GM11168 (cell line): Measurements from ENCODE around the gene MSX2.
"Not testable (repeated sequence)": the region's sequence is repeated elsewhere in the genome, so short reads cannot be mapped to it uniquely, and the experiment has no call there.

Experiments
- in situ Hi-C: fragments of 300-500 bp; cut with MboI; formaldehyde crosslinking; loops from one replicate; pipeline ENCODE4 v1.12.0; 2022; ENCODE audit warnings: low sequenced_read_pairs; ENCODE audit not compliant: unreplicated experiment

MSX2 gene

DNA sequence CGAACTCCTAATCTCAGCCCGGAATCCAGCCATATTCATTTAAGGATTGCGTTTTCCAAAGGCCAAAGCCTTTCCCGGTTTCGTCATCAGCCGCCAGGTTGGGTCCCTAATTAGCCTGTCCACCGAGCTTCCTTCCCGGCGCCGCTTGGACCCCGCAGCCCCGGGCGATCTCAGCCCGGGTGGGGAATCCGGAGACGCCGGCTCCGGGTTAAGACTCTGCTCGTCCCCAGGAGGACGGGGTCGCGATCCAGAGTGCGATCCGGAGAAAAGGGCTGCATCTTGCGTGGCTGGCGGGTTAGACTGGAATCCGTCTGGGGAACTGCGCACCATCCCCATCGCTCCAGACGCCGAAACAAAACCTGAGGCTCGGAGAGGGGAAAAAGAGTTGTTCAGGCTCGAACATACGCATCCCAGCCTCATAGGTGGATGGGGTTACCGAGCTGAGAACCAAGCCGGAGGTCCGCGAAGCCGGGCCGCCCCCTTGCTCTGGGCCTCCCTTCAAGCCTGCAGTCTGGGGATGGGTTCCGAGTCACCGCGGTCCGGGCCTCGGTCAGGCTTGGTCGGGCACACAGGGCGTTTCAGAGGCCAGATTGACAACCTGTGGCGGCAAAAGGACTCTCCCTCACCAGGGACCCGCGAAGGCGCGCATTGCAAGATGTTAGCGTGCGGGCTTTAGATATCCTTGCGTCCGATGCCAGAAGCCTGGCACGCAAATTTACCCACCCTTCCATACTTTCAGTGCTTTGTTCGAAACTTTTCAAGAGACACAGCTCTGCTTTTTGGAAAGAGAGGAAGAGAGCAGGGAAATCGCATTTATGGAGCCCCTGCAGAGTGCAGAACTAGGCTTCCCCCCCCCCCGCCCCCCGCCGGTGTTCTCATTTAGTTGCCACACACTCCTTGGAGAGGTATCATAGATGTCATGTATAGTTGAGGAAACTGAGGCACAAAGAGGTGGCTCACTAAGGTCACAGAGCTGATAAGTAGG, 7.9 kb downstream of the MSX2 start:
- in situ Hi-C loops: no loop called here

DNA sequence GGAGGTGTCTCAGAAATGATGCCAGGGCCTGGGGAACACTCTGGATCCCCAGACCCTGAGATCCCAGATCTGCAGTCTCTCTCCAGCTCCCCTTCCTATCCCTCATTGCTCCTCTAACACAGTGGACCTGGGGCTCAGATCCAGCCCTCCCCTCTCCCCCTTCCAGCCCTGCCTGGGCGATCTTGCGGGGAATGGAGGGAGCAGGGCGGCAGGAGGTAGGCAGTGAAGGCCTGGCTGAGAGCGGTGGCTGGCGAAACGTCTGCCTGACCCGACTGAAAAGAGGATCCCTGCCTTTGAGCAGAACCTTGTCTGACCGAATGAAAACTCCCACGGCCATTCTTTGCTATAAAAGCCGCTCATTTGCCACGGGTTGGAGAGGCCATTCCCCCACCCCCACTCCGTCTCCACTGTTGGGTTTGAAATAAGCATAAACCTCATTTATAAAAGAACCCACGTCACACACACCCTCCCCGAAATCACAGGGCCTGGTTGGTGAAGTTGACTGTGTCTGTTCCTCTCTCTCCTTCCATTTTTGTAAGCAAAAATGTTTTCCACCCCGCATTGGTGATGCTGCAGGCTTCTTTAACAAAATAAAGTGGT, 8.8 kb downstream of the MSX2 start:
- in situ Hi-C loops: no loop called here

DNA sequence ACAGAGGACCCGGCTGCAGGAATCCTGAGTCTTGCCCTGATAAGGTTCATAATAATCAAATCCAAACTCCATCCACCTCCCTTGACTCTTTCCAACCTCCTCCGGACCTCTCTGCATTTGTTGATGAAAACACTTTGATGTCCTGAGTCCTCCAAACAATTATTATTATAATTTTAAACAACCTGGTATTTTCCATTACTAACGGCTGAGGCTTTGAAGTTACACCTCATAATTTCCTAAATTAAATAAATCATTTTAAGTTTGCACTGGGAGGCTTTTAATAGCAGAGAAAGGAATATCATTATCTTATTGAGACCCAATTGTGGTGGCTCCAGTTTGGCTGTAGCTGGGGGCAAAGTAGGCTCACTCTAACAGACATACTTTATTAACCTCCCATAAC, 9.5 kb downstream of the MSX2 start:
- in situ Hi-C loops: no loop called here

DNA sequence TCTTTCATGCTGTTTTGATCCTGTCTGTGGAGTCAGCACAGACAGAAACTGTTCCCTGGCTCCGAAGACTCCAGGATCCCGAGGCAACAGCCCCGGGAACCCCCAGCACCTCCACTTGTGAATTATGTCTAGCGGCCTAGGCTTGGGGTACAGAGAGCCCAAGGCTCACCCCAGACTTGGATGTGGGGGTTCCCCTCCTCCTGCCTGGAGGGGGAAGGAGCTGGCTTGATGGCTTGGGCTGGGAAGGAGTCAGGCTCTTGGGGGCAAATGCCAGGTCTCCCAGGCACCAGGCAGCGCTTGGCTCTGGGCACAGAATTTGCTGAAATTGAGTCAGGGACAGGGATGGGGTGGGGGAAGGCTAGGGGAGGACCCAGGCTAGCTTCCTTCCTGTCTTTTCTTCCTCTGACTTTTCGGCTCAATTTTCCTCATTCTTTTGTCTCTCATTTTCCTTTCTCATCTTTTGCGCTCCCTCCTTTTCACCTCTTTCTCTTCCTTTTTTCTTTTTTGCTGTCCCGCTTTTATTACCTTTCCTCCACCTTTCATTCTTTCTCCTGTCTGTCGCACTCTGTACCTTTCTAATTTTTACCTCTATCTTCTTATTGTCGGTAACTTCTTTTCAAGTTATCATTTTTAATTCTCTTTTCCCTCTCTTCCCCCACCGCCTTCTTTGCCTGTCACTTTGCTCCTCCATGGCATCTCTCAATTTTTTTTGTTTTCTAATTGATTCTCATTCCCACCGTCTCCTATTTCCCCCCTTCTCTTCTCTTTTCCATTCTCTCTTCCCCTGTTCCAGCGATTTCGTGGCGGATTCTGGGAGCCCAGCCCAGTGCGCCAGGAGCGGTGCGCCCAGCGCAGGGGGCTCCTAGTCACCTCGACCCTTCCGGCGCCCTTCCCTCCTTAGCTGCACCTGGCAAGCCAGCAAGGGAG, 10.5 kb downstream of the MSX2 start:
- in situ Hi-C loops: no loop called here

DNA sequence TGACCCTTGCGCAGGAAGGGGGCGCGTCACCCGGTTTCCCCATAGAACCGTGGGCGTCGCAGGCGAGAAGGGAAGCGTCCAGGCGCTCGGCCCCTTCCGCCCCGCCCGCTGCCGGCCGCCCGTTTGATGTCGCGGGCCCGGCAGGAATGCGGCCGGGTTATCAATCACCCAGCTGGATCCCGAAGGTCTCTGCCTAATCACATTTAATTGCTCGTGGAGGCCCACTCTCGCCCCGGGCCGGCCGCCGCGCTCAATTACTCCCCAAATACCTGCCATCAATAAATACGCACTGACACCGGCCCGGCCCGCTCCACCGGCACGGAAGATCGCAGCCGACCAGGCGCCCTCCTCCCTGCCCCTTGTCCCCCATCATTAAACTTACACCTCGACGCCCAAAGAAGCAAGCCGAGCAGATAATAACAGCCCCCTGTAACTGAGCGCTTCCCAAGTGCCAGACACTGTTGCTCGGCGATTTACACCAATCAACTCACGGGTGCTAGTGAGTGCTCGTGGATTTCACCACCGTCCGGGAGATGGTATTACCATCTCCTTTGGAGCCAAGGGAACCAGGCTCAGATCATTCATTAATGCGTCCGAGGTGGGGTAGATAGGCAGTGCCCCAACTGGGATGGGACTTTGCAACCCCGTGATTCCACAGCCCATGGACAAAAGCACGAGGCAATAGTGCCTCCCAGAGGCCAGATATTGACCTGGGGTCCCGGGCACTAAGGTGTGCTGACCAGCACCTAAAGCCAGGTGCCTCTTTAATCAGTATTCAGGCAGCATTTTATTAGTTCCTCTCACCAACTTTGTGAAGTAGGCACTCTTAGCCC, 11.3 kb downstream of the MSX2 start:
- in situ Hi-C loops: no loop called here

DNA sequence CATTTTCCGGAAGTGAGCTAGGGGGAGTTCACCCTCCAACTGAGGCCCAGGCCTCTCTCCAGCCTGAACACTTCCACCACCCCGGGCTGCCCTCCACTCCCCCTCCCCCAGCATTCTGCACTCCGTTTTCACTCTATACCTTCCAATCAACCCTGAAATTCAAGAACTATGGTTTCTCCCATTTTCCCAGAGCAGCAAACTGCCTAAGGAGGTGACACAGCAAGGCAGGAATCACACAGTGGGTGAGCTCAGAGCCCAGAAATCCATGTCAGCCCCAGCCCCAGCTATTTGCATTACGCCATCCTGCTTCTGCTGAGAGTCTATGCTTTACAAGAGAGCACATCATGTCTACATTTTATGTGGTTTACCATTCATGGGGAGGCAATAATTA, 11.9 kb downstream of the MSX2 start:
- in situ Hi-C loops: no loop called here

DNA sequence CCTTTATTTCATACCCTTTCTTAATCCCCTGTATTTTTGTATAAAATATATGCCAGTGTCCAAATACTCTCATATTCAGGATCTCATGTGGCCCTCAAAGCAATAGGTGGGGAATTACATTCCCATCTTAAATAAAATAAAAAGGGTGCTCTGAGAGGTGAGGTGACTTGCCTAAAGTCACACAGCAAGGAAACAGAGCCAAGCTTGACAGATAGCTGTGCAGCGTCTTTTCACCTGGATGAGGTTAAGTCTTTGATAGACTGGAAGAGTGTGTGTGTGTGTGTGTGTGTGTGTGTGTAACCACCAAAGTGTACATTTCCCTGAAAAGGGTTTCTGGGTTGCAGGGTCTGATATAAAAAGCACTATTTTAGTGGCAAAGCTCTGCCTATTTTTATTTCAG, 12.4 kb downstream of the MSX2 start:
- in situ Hi-C loops: no loop called here

DNA sequence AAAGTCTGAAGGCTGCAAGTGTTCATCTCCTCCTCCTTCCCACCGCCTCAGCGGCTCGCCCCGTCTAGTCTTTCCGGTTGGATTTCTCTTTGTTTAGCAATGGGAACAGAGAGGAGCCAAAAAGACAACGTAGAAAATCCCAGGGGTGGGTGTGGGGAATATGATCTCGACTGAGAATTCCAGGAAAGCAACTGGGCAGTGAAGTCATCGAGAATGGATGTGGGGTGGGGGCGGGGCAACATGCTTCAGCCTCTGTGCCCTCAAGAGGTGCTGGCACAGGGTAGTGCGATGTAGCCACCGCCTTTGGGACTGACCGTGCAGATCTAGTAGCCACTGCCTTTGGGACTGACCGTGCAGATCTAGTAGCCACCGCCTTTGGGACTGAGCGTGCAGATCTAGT, 12.9 kb downstream of the MSX2 start:
- in situ Hi-C loops: no loop called here

DNA sequence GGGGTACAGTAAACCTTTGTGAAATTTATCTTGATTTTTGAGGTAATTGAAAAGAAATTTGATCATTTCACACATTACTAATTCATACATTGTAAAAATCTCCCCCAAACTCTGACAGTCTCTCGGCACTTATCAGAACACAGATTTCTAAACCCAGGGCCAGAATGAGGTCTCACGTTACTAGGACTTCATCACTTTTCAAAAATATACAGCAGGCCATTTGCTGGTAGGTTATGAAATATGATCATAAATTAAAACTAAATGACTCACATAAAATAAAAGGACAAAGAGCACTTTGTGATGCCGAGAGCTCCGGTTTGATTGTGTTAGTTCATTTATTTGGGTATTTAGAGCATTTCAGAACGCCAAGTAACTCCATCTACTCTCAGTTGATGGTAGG, 17.0 kb downstream of the MSX2 start:
- in situ Hi-C loops: no loop called here

DNA sequence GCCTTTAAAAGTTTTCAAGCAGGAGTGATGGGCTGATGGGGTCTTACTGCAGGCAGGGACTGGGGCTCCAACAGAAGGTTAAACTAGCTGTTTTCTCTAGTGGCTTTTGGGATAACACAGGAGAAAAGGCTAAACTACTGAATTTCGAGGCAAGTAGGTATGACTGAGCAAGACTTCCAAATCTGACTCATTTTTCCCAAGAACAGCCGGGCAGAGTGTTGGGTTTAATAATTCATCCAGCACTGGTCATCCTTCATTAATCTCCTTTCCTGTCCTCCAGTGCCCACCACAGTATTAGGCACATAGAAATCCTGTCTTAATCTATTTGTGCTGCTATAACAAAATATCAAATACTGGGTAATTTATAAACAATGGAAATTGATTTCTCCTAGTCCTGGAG, 20.5 kb downstream of the MSX2 start:
- in situ Hi-C loops: no loop called here

DNA sequence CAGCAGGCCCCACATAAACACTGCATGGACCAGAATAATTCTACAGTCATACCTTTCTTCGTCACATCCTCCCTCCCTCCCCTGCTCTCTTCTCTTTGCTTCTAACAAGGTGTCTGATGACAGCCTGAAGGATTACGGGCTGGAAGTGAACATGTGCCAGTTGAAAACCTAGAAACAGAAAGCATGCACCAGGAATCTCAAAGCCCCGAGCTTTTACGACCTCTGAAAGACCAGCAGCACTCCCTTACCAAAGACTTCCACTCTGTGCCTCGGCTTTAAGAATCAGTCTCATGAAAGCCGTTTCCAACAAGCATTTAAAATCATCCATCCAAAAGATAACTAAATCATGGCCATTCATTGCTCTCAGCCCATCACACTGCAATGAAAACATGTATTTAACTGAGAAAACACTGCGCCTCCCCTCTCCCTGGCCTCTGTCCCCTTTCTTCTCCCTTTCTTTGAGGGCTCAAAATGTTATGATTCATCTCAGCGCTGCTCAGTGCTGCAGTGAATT, 21.3 kb downstream of the MSX2 start:
- in situ Hi-C loops: no loop called here

DNA sequence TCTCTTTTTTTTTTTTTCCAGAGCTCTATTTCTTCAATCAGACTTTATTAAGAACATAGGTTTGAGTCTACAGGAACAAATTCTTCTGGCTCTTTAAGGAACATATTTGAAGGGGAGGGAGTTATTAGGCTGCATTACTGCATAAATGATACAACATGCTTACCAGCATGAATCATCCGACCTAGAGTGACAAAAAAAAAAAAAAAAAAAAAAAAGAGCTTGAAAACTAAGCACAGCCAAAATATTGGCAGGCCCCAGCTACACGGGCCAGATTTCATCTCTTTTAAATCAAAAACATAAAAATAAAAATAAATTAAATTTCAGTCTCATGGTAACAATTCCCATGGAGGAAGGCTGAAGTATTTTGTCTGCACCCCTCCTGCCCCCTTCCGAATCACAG, 26.3 kb downstream of the MSX2 start:
- in situ Hi-C loops: no loop called here

DNA sequence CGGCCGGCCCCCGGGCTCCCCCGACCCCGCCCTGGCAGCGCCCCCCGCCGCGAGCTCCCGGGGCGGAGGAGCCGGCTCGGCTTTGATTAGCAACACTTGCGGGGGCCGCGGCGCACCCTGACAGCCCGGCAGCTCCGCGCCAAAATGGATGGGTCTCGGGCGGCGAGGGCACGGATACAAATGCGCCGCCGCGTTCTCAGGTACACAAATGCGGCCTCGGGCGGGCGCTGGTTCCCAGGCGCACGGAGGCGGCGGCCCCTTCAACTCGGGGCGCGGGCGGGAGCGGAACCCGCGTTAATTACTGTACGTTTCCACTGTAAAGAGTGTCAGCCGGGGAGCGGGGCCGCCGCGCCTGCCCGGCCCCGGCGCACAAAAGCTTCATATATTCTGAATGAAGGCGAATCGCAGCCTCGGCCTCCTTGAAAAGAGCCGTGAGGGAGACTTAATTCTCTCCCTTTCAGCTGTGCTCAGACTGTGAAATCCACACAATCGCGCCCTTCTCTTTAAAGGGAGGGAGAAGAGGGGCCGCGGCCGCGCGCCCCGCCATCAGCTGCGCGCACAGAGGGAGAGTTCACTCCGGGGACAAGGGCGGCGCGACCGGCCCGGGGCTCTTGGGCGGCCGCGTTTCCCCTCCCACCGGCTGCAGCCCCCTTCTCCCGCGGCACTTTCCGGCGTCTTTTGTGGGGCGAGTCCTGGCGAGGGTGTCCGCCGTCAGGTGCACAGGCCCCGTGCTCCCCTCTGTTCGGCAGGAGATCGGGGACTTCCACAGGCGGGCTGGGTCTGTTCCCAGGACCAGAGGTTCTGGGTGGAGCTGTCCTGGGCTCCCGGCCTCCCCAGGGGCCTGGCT, 27.0 kb downstream of the MSX2 start:
- in situ Hi-C loops: no loop called here

DNA sequence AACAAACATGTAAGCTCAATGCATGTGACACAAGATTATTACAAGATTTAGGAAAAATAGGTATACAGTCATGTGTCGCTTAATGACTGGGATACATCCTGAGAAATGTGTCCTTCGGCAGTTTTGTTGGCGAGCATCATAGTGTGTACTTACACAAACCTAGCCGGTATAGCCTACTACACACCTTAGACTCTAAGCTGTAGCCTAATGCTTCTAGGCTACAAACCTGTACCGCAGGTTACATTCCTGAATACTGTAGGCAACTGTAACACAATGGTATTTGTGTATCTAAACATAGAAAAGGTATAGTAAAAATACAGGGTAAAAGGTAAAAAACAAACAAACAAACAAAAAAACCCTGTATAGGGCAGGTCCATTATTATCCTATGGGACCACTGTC, 27.7 kb downstream of the MSX2 start:
- in situ Hi-C loops: no loop called here

DNA sequence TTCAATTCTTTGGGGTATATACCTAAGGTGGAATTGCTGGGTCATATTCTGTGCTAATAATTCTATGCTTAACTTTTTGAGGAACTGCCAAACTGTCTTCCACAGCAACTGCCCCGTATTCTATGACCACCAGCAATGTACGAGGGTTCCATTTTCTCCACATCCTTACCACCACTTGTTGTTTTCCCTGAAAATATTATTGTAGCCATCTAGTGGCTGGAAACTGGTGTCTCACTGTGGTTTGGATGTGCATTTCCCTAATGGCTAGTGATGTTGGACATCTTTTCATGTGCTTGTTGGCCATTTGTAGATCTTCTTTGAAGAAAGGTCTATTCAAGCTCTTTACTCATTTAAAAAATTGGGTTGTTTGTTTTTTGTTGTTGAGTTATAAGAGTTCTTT, 30.7 kb downstream of the MSX2 start:
- in situ Hi-C loops: no loop called here

DNA sequence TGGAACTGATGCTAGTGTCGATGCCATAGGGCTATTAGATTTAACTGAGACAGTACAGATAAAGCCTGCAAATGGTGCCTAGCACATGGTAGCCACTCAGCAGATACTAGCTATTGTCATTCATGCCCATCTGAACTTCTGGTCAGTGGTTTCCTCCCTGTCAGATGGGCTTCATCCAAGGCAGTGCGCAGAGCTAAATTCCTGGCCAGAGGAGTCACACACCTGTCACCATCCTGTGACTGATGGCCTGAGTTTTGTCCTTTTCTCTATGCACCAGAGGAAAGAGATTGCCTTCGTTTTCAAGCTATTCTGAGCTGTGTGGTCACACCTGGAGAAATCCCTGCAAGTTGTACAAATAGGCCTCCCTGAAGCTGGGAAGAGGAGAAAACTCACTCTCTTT, 34.7 kb downstream of the MSX2 start:
- in situ Hi-C loops: no loop called here

DNA sequence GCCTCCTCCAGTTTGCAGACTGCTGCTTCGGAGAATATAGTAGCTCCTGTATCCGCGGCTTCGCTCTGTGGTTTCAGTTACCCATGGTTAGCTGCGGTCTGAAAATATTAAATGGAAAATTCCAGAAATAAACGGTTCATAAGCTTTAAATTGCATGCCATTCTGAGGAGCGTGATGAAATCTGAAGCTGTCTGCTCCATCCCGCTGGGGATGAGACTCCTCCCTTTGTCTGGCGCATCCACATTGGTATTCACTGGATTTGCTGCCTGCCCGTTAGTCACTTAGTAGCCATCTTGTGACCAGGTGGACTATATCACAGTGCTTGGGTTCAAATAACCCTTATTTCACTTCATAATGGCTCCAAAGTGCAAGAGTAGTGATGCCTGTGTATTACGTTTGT, 36.3 kb downstream of the MSX2 start:
- in situ Hi-C loops: no loop called here

DNA sequence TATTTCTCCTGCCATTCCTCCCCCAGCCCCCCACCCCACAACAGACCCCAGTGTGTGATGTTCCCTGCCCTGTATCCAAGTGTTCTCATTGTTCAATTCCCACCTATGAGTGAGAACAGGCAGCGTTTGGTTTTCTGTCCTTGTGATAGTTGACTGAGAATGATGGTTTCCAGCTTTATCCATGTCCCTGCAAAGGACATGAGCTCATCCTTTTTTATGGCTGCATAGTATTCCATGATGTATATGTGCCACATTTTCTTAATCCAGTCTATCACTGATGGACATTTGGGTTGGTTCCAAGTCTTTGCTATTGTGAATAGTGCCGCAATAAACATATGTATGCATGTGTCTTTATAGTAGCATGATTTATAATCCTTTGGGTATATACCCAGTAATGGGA, 37.0 kb downstream of the MSX2 start:
- in situ Hi-C loops: not testable (repeated sequence)

DNA sequence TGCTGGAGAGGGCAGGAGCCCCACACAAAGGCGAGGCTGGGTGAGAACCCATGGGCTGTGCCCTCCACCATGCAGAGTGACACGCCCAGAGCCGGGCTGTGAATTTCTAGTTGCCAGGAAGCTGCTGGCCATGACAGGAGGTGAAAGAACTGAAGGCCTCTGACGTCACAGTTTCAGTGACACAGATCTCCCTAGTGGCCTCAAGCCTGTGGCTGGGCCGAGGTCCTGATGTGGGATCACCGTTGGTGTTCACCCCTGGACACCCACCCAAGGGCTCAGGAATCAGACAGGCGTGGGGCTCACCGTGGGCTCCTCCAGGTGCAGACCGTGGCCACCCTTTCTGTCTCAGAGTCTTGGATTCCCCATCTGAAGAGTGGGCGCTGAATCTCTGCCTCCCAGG, 39.9 kb downstream of the MSX2 start:
- in situ Hi-C loops: no loop called here
